Left colon (tissue), 2 donors: ENCODE measurements around the gene RPL39. TPM values are rescaled to one million over a fixed set of nuclear protein-coding genes. Genes with fewer than 3 reads are reported as not detected.
"Not testable (repeated sequence)": the region's sequence is repeated elsewhere in the genome, so short reads cannot be mapped to it uniquely, and the experiment has no call there.

Source experiments
- ATAC-seq: fragments of 200-7000 bp; cut with Tn5 transposase; one replicate; pipeline ENCODE4 v1.9.1; 2020; ENCODE audit warnings: mild to moderate bottlenecking, moderate library complexity
- DNase-seq, 2 donors: peaks; one replicate each; pipeline ENCODE4 v3.0.0-alpha.2; 2020
- intact Hi-C, 2 donors: fragments of 100-400 bp; cut with DNase I in 1 of 2; cut with micrococcal nuclease in 1 of 2; formaldehyde crosslinking; loops; one replicate each; pipeline versions ENCODE4 v1.11.2 to v1.14.0; 2022; cut with DNase I, micrococcal nuclease
- long read RNA-seq: library from polyadenylated mRNA; unstranded; transcript quantifications from one replicate; pipeline ENCODE4 v2.0.0, GENCODE V29; 2021
- total RNA-seq, 2 donors: library from RNA; stranded (reverse); fragmentation: NEBNext Ultra II Directional; extraction: Animal tissue kit (Norgen Biotek cat#: 25700); gene quantifications; one replicate each; pipeline ENCODE4 v1.2.1, GENCODE V29; 2021
- donor health status: DM: no; HTN: no; CAD: no.
- donor health status: DM: yes; HTN: yes; CAD: no.

Gene RPL39
- 1,000 to 10,000 TPM; 1,215 to 1,372 TPM for total RNA-seq
- long read RNA-seq, partial matches to known transcripts, result 0 of 2 reads
- long read RNA-seq, other reads (novel, unspliced or antisense), result 0 of 2 reads

DNA sequence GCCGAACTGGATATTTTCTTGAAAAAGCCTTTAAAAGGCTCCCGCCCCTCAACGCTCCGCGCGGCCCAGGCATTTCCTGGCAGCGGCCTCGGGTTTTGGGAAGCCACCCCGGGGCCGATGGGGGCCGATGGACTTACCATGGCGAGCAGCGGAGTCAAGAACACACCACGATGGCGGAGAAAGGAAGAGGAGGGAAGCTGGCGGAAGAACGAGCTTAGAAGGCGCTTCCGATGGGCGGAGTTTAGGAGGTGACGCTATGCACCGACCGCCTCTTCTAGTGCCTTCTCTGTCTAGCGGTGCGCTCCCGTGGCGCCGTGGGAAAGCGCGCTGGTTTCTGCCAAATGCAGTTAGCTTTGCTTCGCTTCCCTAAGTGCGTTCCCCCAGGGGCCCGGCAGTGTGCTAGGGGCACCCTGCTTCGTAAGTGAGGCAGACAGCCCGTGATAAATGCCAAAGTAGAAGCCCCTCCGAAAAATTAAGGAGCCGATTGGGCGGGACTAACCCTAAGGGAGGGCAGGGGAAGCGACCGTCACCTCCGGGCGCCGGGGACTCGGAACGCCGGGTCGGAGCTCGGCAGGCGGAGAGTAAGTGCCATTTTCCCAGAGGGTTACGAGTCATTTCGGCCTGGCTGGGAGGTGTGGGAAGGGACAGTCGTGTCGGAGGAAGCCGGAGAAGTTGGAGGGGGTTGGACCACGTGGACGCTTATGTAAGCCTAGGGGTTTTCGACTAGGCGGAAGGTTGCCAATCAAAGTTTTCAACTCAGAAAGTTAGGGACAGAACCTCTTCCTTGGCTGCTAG is at the start of gene RPL39:
Gene RPL39 (minus strand): TSS at position 194 of the 795 bp plus-strand sequence. CDS start 54 bp downstream, at position 140.
- peak; percentile 86 to 87 for DNase-seq
- intact Hi-C loops, result no loop called here
- peak; percentile 94 for ATAC-seq

GRCh38 chrX:119833905-119834304 is 42.5 kb upstream of the RPL39 start:
- intact Hi-C loops, result no loop called here
- ATAC-seq (no peak), DNase-seq (no peak)

- no peak for DNase-seq
- intact Hi-C loops, result no loop called here
- no peak for ATAC-seq
Measured at GRCh38 chrX:119828446-119828845, 37.0 kb upstream of the RPL39 start.

DNA sequence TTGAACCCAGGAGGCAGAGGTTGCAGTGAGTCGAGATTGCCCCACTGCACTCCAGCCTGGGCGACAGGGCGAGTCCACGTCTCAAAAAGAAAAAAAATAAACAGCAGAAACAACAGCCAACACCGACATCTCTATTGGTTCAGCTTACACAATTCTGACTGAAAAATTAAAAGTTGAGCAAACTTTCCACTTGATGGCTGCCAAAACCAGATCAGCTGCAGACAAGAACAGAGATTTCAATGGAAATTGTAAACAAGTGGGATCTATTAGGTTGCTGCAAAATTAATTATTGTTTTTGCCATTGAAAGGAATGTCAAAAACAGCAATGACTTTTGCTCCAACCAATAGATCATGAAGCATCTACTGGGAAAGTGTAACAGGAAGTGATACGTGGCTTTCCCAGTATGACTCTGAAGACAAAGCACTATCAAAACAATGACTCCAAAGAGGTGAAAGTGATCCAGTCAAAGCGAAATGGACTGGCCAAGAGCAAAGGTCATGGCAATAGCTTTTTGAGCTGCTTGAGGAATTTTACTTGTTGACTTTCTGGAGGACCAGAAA is 35.0 kb upstream of the RPL39 start:
- ATAC-seq (peak; percentile 45), DNase-seq (no peak)
- intact Hi-C loops, result no loop called here

GRCh38 chrX:119824221-119824620 is 32.8 kb upstream of the RPL39 start:
- intact Hi-C loops, DNase-seq, ATAC-seq: not testable (repeated sequence)

- intact Hi-C loops, result not testable (repeated sequence)
Measured at GRCh38 chrX:119821703-119822102, 30.3 kb upstream of the RPL39 start.

GRCh38 chrX:119817130-119817690 is 25.8 kb upstream of the RPL39 start:
- intact Hi-C loops, result no loop called here
- no peak for DNase-seq
- ATAC-seq, result no peak

More at GRCh38 chrX:119821703-119822102, 30.3 kb upstream of the RPL39 start:
- ATAC-seq, DNase-seq: not testable (repeated sequence)

- DNase-seq (no peak), ATAC-seq (no peak)
- intact Hi-C loops, result no loop called here
Measured at GRCh38 chrX:119816300-119816699, 24.9 kb upstream of the RPL39 start.

DNA sequence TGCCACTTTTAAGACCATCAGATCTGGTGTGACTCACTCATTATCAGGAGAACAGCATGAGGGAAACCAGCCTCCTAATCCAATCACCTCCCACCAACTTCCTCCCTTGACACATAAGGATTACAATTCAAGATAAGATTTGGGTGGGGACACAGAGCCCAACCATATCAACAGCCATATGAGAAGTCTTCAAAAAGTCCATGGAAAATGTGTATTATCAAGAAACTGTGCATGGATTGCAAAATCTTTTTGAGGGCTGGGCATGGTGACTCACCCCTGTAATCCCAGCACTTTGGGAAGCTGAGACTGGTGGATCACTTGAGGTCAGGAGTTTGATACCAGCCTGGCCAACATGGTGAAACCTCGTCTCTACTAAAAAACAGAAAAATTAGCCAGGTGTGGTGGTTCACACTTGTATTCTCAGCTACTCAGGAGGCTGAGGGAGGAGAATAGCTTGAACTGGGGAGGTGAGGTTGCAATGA is 17.8 kb upstream of the RPL39 start:
- DNase-seq (no peak), ATAC-seq (no peak)
- intact Hi-C loops, result no loop called here

DNA sequence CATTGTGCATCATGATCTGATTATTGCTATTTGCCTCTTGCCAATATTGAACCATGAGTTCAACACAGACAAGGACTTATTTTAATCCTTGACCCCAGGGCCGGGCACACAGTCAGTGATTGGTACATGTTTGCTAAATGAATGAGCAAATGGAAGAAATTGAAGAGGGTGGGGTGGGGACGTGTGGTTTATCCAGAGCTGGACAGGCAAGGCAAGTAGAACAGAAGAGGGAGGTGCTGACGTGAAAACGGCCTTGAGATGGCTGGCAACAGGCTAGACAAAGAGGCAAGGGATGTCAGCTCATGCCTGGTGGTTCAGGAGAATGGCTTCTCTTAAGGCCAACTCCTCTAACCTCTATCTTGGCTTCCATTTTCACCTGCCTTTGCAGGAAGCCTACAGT is 17.0 kb upstream of the RPL39 start:
- ATAC-seq, DNase-seq, intact Hi-C loops: not testable (repeated sequence)

- intact Hi-C loops, result no loop called here
- no peak for DNase-seq
- no peak for ATAC-seq
Measured at GRCh38 chrX:119802546-119802945, 11.1 kb upstream of the RPL39 start.

- intact Hi-C loops, result no loop called here
- DNase-seq, result no peak
- ATAC-seq, result no peak
Measured at GRCh38 chrX:119801253-119802221, 10.1 kb upstream of the RPL39 start.

- DNase-seq, result peak; percentile 24 to 34
- peak; percentile 36 for ATAC-seq
- intact Hi-C loops, result no loop called here
Measured at GRCh38 chrX:119790977-119791436, 423 bp downstream of the RPL39 start.

- intact Hi-C loops, result no loop called here
- DNase-seq (peak; percentile 30 to 39), ATAC-seq (peak; percentile 70)
Measured at GRCh38 chrX:119784747-119785446, 6.5 kb downstream of the RPL39 start.

GRCh38 chrX:119783026-119783425 is 8.4 kb downstream of the RPL39 start:
- DNase-seq (no peak), ATAC-seq (no peak)
- intact Hi-C loops, result no loop called here

DNA sequence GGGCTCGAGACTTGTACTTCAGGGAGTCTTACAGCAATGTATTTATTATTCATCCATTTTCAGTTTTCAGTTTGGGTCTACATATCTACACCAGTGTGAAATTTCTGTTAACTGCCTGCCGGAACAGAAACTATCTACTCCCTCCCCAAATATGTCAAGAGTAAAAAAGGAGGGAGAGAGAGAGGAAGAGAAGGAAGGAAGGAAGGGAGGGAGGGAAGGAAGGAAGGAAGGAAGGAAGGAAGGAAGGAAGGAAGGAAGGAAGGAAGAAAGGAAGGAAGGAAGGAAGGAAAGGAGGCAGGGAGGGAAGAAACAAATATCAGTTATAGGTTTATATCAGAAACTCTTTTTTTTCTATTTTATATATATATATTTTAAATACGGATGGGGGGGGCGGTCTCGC is 12.6 kb downstream of the RPL39 start:
- intact Hi-C loops, result no loop called here
- no peak for DNase-seq
- ATAC-seq, result no peak

DNA sequence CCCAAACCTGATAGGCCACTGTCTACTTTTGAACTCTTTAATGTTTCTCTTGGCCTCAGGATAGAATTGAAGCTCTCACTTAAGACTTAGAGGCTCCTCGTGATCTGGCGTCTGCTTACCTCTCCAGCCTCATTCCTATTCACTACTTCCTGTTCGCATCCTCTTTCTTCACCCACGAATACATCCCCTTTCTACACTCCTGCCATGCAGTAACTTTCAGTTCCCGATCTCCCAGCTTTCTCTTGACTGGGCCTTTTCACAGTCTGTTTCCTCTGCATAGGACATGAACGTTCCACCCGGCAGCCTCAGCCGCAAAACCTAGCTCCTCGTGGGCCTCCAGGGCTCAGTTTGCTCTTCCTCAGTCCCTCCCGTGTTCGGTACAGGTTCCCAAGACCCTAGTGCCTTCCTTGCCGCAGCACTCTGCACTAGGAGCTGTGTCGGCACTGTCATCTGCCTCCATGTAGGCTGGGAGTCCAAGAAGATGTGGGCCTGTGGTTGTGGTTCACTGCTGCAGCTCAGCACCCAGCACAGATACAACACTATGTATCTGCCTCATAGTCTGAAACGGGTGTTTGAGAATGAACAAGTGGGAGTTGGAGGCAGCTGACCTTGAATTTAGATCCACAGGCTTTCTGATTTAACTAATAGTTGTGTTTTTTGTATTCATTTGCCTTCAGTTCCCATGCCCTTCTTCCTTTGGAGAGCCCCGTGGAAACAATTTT is 15.8 kb downstream of the RPL39 start:
- DNase-seq (no peak), ATAC-seq (no peak)
- intact Hi-C loops, result no loop called here
